K562 (cell line): ENCODE measurements around the gene TBL1XR1. TPM values are rescaled to one million over a fixed set of nuclear protein-coding genes. Genes with fewer than 3 reads are reported as not detected.

Source experiments
- ATAC-seq: fragments of 200-7000 bp; cut with Tn5 transposase; 3 replicates; pipeline ENCODE4 v1.9.1; 2020; ENCODE audit warnings: moderate library complexity
- BruUV-seq: library from RNA; stranded (reverse); fragments of 400-500 nt; replicated peaks from 2 replicates; lab custom pipeline; 2021; lab: Mats Ljungman, UMichigan
- CTCF ChIA-PET: fragments of 300-600 bp; formaldehyde crosslinking; extraction: SDS; loops from one replicate; lab custom pipeline; 2021; ENCODE audit warnings: low intra/inter-chr PET ratio; lab: Yijun Ruan, JAX
- POLR2A ChIA-PET: fragments of 300-600, 350-650 bp; sonication (Branson Sonifier 250); formaldehyde crosslinking; extraction: SDS; loops from one replicate; lab custom pipeline; 2021; ENCODE audit warnings: antibody characterized with exemption, inconsistent platforms; lab: Yijun Ruan, JAX
- DNase-seq, 4 experiments: peaks; one replicate each; pipeline versions ENCODE4 v3.0.0 to v3.0.0-alpha.2; 2011 to 2018; ENCODE audit warnings: low spot score in 3 of 4, mixed read lengths in 3 of 4; ENCODE audit errors: extremely low read depth in 1 of 4
- FAIRE-seq: peaks from 2 replicates; lab custom pipeline; 2011; peaks lifted over from hg19 to GRCh38; lab: Jason Lieb, UNC
- H2AFZ ChIP-seq: 2 replicates; pipeline ENCODE4 v1.6.0; 2011; ENCODE audit warnings: low read depth, low read length, control low read depth, inconsistent platforms
- H3K27ac ChIP-seq: fragments of 200-600 bp; 3 replicates; pipeline ENCODE4 v1.8.0; 2011; ENCODE audit warnings: low read depth, mild to moderate bottlenecking, control low read depth, inconsistent platforms, low read length, moderate library complexity, mixed read lengths; ENCODE audit errors: extremely low read depth
- H3K27me3 ChIP-seq, 2 experiments: fragments of 300-600 bp in 1 of 2; 2 replicates in 1 of 2; 3 replicates in 1 of 2; pipeline versions ENCODE4 v1.6.0 to v1.8.0; 2011; ENCODE audit warnings: inconsistent platforms in 2 of 2, low read length in 2 of 2, mild to moderate bottlenecking in 1 of 2, mixed read lengths in 1 of 2, moderate library complexity in 1 of 2; ENCODE audit not compliant: control insufficient read depth in 2 of 2, insufficient read depth in 2 of 2
- H3K36me3 ChIP-seq: fragments of 300-600 bp; 3 replicates; pipeline ENCODE4 v1.8.0; 2011; ENCODE audit warnings: mild to moderate bottlenecking, low read length, inconsistent platforms; ENCODE audit not compliant: control insufficient read depth, insufficient read depth
- H3K4me1 ChIP-seq, 2 experiments: fragments of 200-600 bp in 1 of 2; replicated peaks in 1 of 2; 2 replicates in 1 of 2; 3 replicates in 1 of 2; pipeline versions ENCODE4 v1.5.1 to v1.8.0; 2011; ENCODE audit warnings: inconsistent platforms in 2 of 2, low read length in 2 of 2, mild to moderate bottlenecking in 1 of 2, mixed read lengths in 1 of 2, moderate library complexity in 1 of 2; ENCODE audit not compliant: control insufficient read depth in 2 of 2, insufficient read depth in 2 of 2
- H3K4me2 ChIP-seq: 2 replicates; pipeline ENCODE4 v1.6.1; 2011; ENCODE audit warnings: low read length, control low read depth, inconsistent platforms, mixed read lengths; ENCODE audit not compliant: insufficient read depth
- H3K4me3 ChIP-seq: fragments of 200-600 bp; sonication (generic), shearing (Covaris generic); 2 replicates; pipeline ENCODE4 v1.5.1; 2016; ENCODE audit warnings: control low read depth, inconsistent platforms
- H3K79me2 ChIP-seq: fragments of 200-600 bp; 3 replicates; pipeline ENCODE4 v1.8.0; 2011; ENCODE audit warnings: low read length, inconsistent platforms; ENCODE audit not compliant: control insufficient read depth, insufficient read depth
- H3K9ac ChIP-seq, 2 experiments: 2 replicates each; pipeline versions ENCODE4 v1.6.0 to v1.6.1; 2011; ENCODE audit warnings: low read depth in 2 of 2, low read length in 2 of 2, control low read depth in 1 of 2, inconsistent platforms in 1 of 2, mild to moderate bottlenecking in 1 of 2, mixed read lengths in 1 of 2; ENCODE audit not compliant: insufficient read depth in 1 of 2
- H3K9me1 ChIP-seq: one replicate; pipeline ENCODE4 v1.6.0; 2011; ENCODE audit warnings: inconsistent platforms, mild to moderate bottlenecking, low read length, moderate library complexity; ENCODE audit not compliant: control insufficient read depth, insufficient read depth
- H3K9me3 ChIP-seq: replicated peaks from 2 replicates; pipeline ENCODE4 v1.5.1; 2011; ENCODE audit warnings: low read depth, low read length, inconsistent platforms; ENCODE audit not compliant: control insufficient read depth, insufficient read depth
- H4K20me1 ChIP-seq: replicated peaks from 2 replicates; pipeline ENCODE4 v1.6.1; 2011; ENCODE audit warnings: low read length, inconsistent platforms, mixed read lengths; ENCODE audit not compliant: control insufficient read depth, insufficient read depth
- MEF2D ChIP-seq: conservative IDR thresholded peaks from 2 replicates; pipeline ENCODE4 v1.6.1; 2016; ENCODE audit warnings: low read depth, missing genetic modification characterization, missing compliant biosample characterization
- PPARD ChIP-seq: fragments of 250-450 bp; sonication (Bioruptor Pico); IDR thresholded peaks from 2 replicates; pipeline ENCODE4 v1.8.0; 2022; ENCODE audit warnings: inconsistent platforms, mild to moderate bottlenecking, moderate library complexity
- RFX1 ChIP-seq: fragments of 450-650 bp; IDR thresholded peaks from 2 replicates; pipeline ENCODE4 v1.6.1; 2016; ENCODE audit warnings: mild to moderate bottlenecking, moderate library complexity
- WGBS: fragments of 100-300 bp; shearing (Covaris generic); methylation state at CpG from one replicate; pipeline ENCODE4 v1.1.6; 2016; ENCODE audit warnings: low coverage, mixed read lengths; ENCODE audit not compliant: insufficient coverage; ENCODE audit errors: missing lambda C conversion rate; 5-methylcytosine and 5-hydroxymethylcytosine counted together
- in situ Hi-C: fragments of 300-500 bp; cut with MboI; formaldehyde crosslinking; loops from 4 replicates; pipeline ENCODE4 v1.15.0; 2018; ENCODE audit warnings: inconsistent platforms, mixed read lengths
- intact Hi-C: fragments of 100-400 bp; cut with micrococcal nuclease; formaldehyde crosslinking; loops from 2 replicates; pipeline ENCODE4 v1.14.2; 2022
- polyA plus RNA-seq, 8 experiments: library from polyadenylated mRNA; depleted of rRNA in 4 of 8; stranded (reverse) in 5 of 8; unstranded in 3 of 8; fragments of >200 nt; fragmentation: Nextera tagmentation in 2 of 8; fragmentation: Illumina TruSeq in 1 of 8; extraction: Ambion mirVana in 2 of 8; extraction: Trizol in 1 of 8; gene quantifications; 2 replicates each; pipeline versions ENCODE4 v1.2.1 to v1.2.3, GENCODE V29; 2011 to 2014; ENCODE audit warnings: inconsistent platforms in 1 of 8, missing spikeins in 1 of 8
- total RNA-seq, 7 experiments: library from RNA; depleted of rRNA in 6 of 7; stranded (reverse); fragments of >200 nt in 6 of 7; fragmentation: Illumina TruSeq in 2 of 7; extraction: Trizol in 2 of 7; gene quantifications; 2 replicates each; pipeline versions ENCODE4 v1.2.1 to v1.2.3, GENCODE V29; 2011 to 2021; ENCODE audit warnings: low replicate concordance in 1 of 7
- TF ChIP-seq, protein P1 (sequence below): sonication (generic); formaldehyde crosslinking; IDR thresholded peaks from 2 replicates; pipeline ENCODE4 v1.8.1; 2022; ENCODE audit warnings: missing genetic modification reagents

Gene TBL1XR1
- total and polyA plus RNA-seq, 9 of the 15 experiments (the other 6 are each of a cell fraction or from before 2014, with no cell fraction given), result 19.6 to 171 (median 83.3) TPM

DNA sequence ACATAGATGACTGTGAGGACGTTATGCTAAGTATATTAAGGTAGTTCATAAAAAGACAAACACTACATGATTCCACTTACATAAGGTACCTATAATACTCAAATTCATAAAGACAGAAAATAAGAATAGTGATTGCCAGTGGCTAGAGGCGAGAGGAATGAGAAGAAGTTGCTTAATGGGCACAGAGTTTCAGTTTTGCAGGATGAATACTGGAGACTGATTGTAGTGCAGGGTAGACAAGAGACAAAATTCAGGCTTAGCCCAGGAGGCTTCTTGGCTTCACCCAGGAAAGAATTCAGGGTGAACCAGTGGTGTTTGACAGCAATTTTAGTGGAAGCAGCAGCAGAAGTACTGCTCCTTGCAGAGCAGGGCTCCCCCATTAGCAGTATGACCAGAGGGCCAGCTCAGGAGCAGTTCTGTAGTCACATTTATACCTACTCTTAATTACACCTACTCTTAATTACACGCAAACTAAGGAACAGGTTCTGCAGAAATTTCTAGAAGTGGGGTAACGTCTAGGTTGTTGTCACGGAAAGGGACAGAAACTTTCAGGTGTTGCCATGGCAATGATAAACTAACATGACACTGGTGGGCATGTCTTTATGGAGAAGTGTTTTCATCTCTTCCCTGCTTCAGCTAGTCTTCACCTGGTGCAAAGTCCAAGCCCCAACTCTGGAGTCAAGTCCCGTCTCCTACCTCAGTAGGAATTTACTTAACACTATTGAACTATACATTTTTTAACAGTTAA is 55.2 kb downstream of the TBL1XR1 start:
- WGBS, result 60% methylated on average over 6 of the region's 6 CpGs
- H3K79me2 ChIP-seq, result peaks cover 100% of the 10 kb centered on the region
- H4K20me1 ChIP-seq, result peaks cover 7% of the 10 kb centered on the region; the same call in 1 of the 2 replicates
- intact Hi-C loops, result no loop called here
- peaks cover 5 to 14% of the 10 kb centered on the region in 2 experiments; a peak in 2 of 5 replicates for H3K4me1 ChIP-seq
- no peaks in the 10 kb centered on the region for H3K27me3 ChIP-seq
- TF ChIP-seq, protein P1, sequence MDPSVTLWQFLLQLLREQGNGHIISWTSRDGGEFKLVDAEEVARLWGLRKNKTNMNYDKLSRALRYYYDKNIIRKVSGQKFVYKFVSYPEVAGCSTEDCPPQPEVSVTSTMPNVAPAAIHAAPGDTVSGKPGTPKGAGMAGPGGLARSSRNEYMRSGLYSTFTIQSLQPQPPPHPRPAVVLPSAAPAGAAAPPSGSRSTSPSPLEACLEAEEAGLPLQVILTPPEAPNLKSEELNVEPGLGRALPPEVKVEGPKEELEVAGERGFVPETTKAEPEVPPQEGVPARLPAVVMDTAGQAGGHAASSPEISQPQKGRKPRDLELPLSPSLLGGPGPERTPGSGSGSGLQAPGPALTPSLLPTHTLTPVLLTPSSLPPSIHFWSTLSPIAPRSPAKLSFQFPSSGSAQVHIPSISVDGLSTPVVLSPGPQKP (CRISPR knock-in tag), result no peak
- TF ChIP-seq PPARD (CRISPR knock-in tag), result no peak
- peak; percentile 81 for TF ChIP-seq RFX1
- TF ChIP-seq MEF2D, result no peak
- ChIA-PET CTCF (no interaction called here), POLR2A (interaction anchor here (1.9 kb wide), 1 partner anchor 9 kb away, joined by 5 read pairs; no protein-coding TSS in a partner anchor)
- H3K27ac ChIP-seq, result peak overlapping the region; percentile 19; the same call in 1 of the 3 replicates
- in situ Hi-C loops, result no loop called here
- no peak overlapping the region for H3K4me3 ChIP-seq
- DNase-seq, result no peak
- H2AFZ ChIP-seq, result no peak overlapping the region
- no peak overlapping the region for H3K9ac ChIP-seq
- no peak overlapping the region for H3K4me2 ChIP-seq
- H3K9me3 ChIP-seq, result no peaks in the 10 kb centered on the region
- BruUV-seq, result no TSS peak
- H3K9me1 ChIP-seq, result no peaks in the 10 kb centered on the region
- FAIRE-seq, result no peak
- H3K36me3 ChIP-seq, result peaks cover 5% of the 10 kb centered on the region; the same call in 1 of the 3 replicates
- peak; percentile 10 for ATAC-seq
